Activated CD4-positive, alpha-beta T cell treated with anti-CD3 and anti-CD28 coated beads, Interleukin-2, amount 10 ng/mL, durations not matched to agents 7 days and 5 days (primary cell): ENCODE results near the gene FBXW4. TPM values are rescaled to one million over a fixed set of nuclear protein-coding genes. Genes with fewer than 3 reads are reported as not detected.

Source experiments
- CTCF ChIA-PET: fragments of 350-600 bp; sonication (Branson Sonifier 250); formaldehyde crosslinking; loops from one replicate; lab custom pipeline; 2021; ENCODE audit warnings: antibody characterized with exemption; lab: Charles Lee
- POLR2A ChIA-PET: fragments of 350-600 bp; sonication (Branson Sonifier 250); formaldehyde crosslinking; loops from one replicate; lab custom pipeline; 2021; ENCODE audit warnings: antibody characterized with exemption; lab: Charles Lee
- DNase-seq: peaks from one replicate; pipeline ENCODE4 v3.0.0-alpha.2; 2020
- H3K27ac Mint-ChIP-seq: one replicate; pipeline ENCODE4 v1.8.0; 2021; ENCODE audit warnings: mild to moderate bottlenecking, moderate library complexity, mixed read lengths
- H3K27me3 Mint-ChIP-seq: one replicate; pipeline ENCODE4 v1.8.0; 2021; ENCODE audit warnings: mixed read lengths
- H3K36me3 Mint-ChIP-seq: one replicate; pipeline ENCODE4 v1.8.0; 2021; ENCODE audit warnings: low read depth, mixed read lengths
- H3K4me1 Mint-ChIP-seq: one replicate; pipeline ENCODE4 v1.8.0; 2021; ENCODE audit warnings: mixed read lengths
- H3K4me3 Mint-ChIP-seq: one replicate; pipeline ENCODE4 v1.8.0; 2021; ENCODE audit warnings: mild to moderate bottlenecking, moderate library complexity, mixed read lengths
- H3K9me3 Mint-ChIP-seq: one replicate; pipeline ENCODE4 v1.8.0; 2021; ENCODE audit warnings: mixed read lengths
- total RNA-seq, 2 experiments: library from RNA; stranded (reverse); gene quantifications; one replicate each; pipeline ENCODE4 v1.2.3, GENCODE V29; 2021

Gene FBXW4
- total RNA-seq: 10 to 100 TPM; 40.7 to 45.4 TPM

GRCh38 chr10:101694674-101695403 lies at the start of gene FBXW4:
Gene FBXW4 (minus strand): TSS chr10:101695170. CDS start chr10:101695105, 65 bp downstream.
- no peaks in the 10 kb centered on the region for H3K27me3 Mint-ChIP-seq
- H3K4me1 Mint-ChIP-seq: peaks cover 32% of the 10 kb centered on the region
- H3K36me3 Mint-ChIP-seq: peaks cover 10% of the 10 kb centered on the region
- DNase-seq: peak; percentile 69
- peak within 1 kb of the TSS; percentile 97 for H3K4me3 Mint-ChIP-seq
- ChIA-PET POLR2A (no interaction called here), CTCF (interaction anchor here (0.7 kb wide), 1 partner anchor 17 kb away, joined by 3 read pairs; no protein-coding TSS in a partner anchor)
- H3K9me3 Mint-ChIP-seq: no peaks in the 10 kb centered on the region
- H3K27ac Mint-ChIP-seq: peak within 1 kb of the TSS; percentile 99

- H3K9me3 Mint-ChIP-seq: no peaks in the 10 kb centered on the region
- no peaks in the 10 kb centered on the region for H3K4me1 Mint-ChIP-seq
- CTCF ChIA-PET: interaction anchor here (1.3 to 1.6 kb wide), 2 partner anchors 9 to 37 kb away, joined by 3 to 4 read pairs; no protein-coding TSS in a partner anchor
- no peaks in the 10 kb centered on the region for H3K36me3 Mint-ChIP-seq
- peaks cover 26% of the 10 kb centered on the region for H3K27me3 Mint-ChIP-seq
- H3K4me3 Mint-ChIP-seq: no peak overlapping the region
- POLR2A ChIA-PET: no interaction called here
- DNase-seq: no peak
- no peak overlapping the region for H3K27ac Mint-ChIP-seq
Observed at GRCh38 chr10:101744267-101744666, 49.3 kb upstream of the FBXW4 start.

DNA sequence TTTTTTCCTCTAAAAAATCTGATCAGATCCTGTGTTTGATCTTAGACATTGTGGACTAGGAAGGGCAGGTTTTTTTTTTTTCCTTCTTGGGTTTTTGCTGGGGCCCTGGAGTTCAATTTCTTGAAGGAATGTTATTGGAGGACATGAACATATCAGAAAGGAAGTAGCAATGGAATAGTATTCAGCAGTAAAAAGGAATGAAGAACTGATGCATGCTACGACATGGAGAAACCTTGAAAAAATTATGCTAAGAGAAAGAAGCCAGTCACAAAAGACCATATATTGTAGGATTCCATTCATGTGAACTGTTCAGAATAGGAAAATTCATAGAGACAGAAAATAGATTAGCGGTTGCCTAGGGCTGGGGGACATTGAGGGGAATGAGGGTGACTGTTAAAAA lies 47.0 kb upstream of the FBXW4 start:
- CTCF ChIA-PET: interaction anchor here (0.5 to 1.2 kb wide), 2 partner anchors 8 to 115 kb away, joined by 3 to 4 read pairs; no protein-coding TSS in a partner anchor

GRCh38 chr10:101736666-101737065 lies 41.7 kb upstream of the FBXW4 start:
- no peaks in the 10 kb centered on the region for H3K36me3 Mint-ChIP-seq
- ChIA-PET CTCF (interaction anchor here (1.2 kb wide), 1 partner anchor 12 kb away, joined by 3 read pairs; no protein-coding TSS in a partner anchor), POLR2A (no interaction called here)
- H3K4me3 Mint-ChIP-seq: no peak overlapping the region
- peaks cover 28% of the 10 kb centered on the region for H3K27me3 Mint-ChIP-seq
- H3K27ac Mint-ChIP-seq: no peak overlapping the region
- no peak for DNase-seq
- no peaks in the 10 kb centered on the region for H3K9me3 Mint-ChIP-seq
- H3K4me1 Mint-ChIP-seq: no peaks in the 10 kb centered on the region

More for the DNA sequence above, 47.0 kb upstream of the FBXW4 start:
- POLR2A ChIA-PET: no interaction called here
- H3K4me3 Mint-ChIP-seq: no peak overlapping the region
- no peak overlapping the region for H3K27ac Mint-ChIP-seq
- DNase-seq: no peak
- H3K4me1 Mint-ChIP-seq: no peaks in the 10 kb centered on the region
- peaks cover 26% of the 10 kb centered on the region for H3K27me3 Mint-ChIP-seq
- H3K9me3 Mint-ChIP-seq: no peaks in the 10 kb centered on the region
- no peaks in the 10 kb centered on the region for H3K36me3 Mint-ChIP-seq

- Mint-ChIP-seq H3K27ac (no peak overlapping the region), H3K4me1 (no peaks in the 10 kb centered on the region), H3K27me3 (peaks cover 22% of the 10 kb centered on the region), H3K4me3 (no peak overlapping the region), H3K36me3 (no peaks in the 10 kb centered on the region), H3K9me3 (no peaks in the 10 kb centered on the region)
- ChIA-PET POLR2A (no interaction called here), CTCF (interaction anchor here (0.5 to 0.6 kb wide), 2 partner anchors 13 to 737 kb away, joined by 4 read pairs; no protein-coding TSS in a partner anchor)
- no peak for DNase-seq
Observed at GRCh38 chr10:101732096-101732495, 37.1 kb upstream of the FBXW4 start.

DNA sequence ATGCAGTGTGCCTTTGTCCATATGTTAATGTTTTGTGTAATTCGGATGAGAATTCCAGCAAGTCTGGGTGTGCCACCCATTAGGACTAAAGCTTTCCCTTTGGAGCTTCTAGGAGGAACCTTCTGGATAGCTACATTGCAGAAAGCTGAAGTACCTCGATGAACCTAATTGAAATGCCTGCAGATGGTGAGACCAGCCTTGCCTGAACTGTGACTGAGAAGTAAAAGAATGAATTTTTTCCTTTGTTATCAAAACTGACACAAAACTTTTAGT lies 31.1 kb upstream of the FBXW4 start:
- H3K27me3 Mint-ChIP-seq: peaks cover 12% of the 10 kb centered on the region
- no peak overlapping the region for H3K4me3 Mint-ChIP-seq
- CTCF ChIA-PET: no interaction called here
- POLR2A ChIA-PET: no interaction called here
- peaks cover 7% of the 10 kb centered on the region for H3K4me1 Mint-ChIP-seq
- H3K27ac Mint-ChIP-seq: no peak overlapping the region
- no peaks in the 10 kb centered on the region for H3K36me3 Mint-ChIP-seq
- H3K9me3 Mint-ChIP-seq: no peaks in the 10 kb centered on the region
- DNase-seq: no peak

DNA sequence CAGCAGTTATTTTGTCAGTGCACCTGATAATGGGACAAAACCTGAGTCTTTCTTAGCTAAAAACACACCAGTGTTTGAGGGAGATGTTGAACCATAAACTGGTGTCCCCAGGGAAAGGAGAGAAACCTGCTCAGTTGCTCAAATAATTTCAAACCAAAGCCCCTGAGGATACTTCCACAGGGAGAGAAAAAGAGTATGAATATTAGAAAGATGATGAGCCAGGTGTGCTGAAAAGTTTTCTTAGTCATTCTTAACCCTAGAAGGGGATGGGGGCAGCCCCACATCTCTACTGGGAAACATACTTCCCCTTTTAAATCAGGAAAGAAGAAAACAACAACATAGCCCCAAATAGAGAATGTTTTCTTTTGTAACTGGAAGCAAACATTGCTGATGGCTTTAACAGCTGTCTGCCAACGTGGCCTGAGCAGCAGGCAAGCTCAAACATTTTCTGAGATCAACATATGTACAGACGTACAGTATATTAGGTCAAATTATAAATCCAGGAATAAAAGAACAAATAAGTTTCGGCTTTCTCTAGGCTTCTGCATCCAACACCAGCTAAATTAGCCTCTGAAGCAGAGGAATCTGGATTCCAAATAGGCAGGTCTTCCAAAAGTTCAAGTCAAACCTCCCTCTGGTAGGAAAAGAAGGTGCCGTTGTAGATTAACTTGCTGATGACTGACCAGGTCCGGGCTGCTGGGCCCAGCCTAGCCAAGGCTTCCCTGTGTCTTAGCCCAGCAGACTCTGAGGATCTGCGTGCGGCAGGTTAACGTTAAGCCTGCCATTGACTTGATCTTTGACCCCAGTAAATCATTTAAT lies 30.5 kb upstream of the FBXW4 start:
- CTCF ChIA-PET: interaction anchor here (1.2 kb wide), 1 partner anchor 11 kb away, joined by 3 read pairs; no protein-coding TSS in a partner anchor
- no peak overlapping the region for H3K4me3 Mint-ChIP-seq
- POLR2A ChIA-PET: no interaction called here

DNA sequence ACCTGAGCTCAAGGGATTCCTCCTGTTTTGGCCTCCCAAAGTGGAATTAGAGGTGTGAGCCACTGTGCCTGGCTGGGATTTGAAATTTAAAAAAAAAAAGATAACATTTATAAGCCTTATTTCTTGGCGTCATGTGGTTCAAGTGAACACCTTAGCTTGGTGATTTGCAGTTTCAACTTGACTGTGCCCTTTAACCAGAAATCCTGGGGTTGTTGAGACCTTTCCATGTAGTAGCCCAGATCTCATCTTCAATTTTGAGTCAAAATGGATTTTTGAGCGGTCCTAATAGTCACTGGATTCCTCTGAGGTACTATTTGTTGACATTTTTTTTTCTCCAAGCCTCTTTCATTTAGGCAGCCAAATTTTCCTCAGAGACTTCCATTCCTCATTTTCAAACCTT lies 29.5 kb upstream of the FBXW4 start:
- ChIA-PET CTCF (interaction anchor here (1.2 kb wide), 1 partner anchor 12 kb away, joined by 3 read pairs; no protein-coding TSS in a partner anchor), POLR2A (no interaction called here)
- H3K4me1 Mint-ChIP-seq: peaks cover 7% of the 10 kb centered on the region
- peaks cover 12% of the 10 kb centered on the region for H3K27me3 Mint-ChIP-seq
- no peaks in the 10 kb centered on the region for H3K36me3 Mint-ChIP-seq
- no peak overlapping the region for H3K27ac Mint-ChIP-seq
- no peak overlapping the region for H3K4me3 Mint-ChIP-seq
- no peaks in the 10 kb centered on the region for H3K9me3 Mint-ChIP-seq
- no peak for DNase-seq

More for the DNA sequence above, 30.5 kb upstream of the FBXW4 start:
- H3K4me1 Mint-ChIP-seq: peaks cover 7% of the 10 kb centered on the region
- H3K9me3 Mint-ChIP-seq: no peaks in the 10 kb centered on the region
- H3K27ac Mint-ChIP-seq: no peak overlapping the region
- no peaks in the 10 kb centered on the region for H3K36me3 Mint-ChIP-seq
- DNase-seq: no peak
- H3K27me3 Mint-ChIP-seq: peaks cover 12% of the 10 kb centered on the region

GRCh38 chr10:101723176-101723575 lies 28.2 kb upstream of the FBXW4 start:
- H3K9me3 Mint-ChIP-seq: no peaks in the 10 kb centered on the region
- peaks cover 7% of the 10 kb centered on the region for H3K4me1 Mint-ChIP-seq
- POLR2A ChIA-PET: no interaction called here
- DNase-seq: no peak
- H3K4me3 Mint-ChIP-seq: no peak overlapping the region
- CTCF ChIA-PET: interaction anchor here (0.7 kb wide), 1 partner anchor 398 kb away, joined by 3 read pairs; no protein-coding TSS in a partner anchor
- no peaks in the 10 kb centered on the region for H3K36me3 Mint-ChIP-seq
- H3K27me3 Mint-ChIP-seq: peaks cover 15% of the 10 kb centered on the region
- H3K27ac Mint-ChIP-seq: no peak overlapping the region

GRCh38 chr10:101721806-101722205 lies 26.8 kb upstream of the FBXW4 start:
- peaks cover 7% of the 10 kb centered on the region for H3K4me1 Mint-ChIP-seq
- peaks cover 15% of the 10 kb centered on the region for H3K27me3 Mint-ChIP-seq
- H3K36me3 Mint-ChIP-seq: no peaks in the 10 kb centered on the region
- ChIA-PET CTCF (no interaction called here), POLR2A (no interaction called here)
- no peak for DNase-seq
- no peak overlapping the region for H3K27ac Mint-ChIP-seq
- no peak overlapping the region for H3K4me3 Mint-ChIP-seq
- no peaks in the 10 kb centered on the region for H3K9me3 Mint-ChIP-seq

- Mint-ChIP-seq H3K4me3 (no peak overlapping the region), H3K9me3 (no peaks in the 10 kb centered on the region), H3K27ac (no peak overlapping the region), H3K4me1 (peaks cover 7% of the 10 kb centered on the region), H3K36me3 (no peaks in the 10 kb centered on the region), H3K27me3 (peaks cover 15% of the 10 kb centered on the region)
- ChIA-PET CTCF (no interaction called here), POLR2A (no interaction called here)
- DNase-seq: no peak
Observed at GRCh38 chr10:101720606-101721230, 25.7 kb upstream of the FBXW4 start.

DNA sequence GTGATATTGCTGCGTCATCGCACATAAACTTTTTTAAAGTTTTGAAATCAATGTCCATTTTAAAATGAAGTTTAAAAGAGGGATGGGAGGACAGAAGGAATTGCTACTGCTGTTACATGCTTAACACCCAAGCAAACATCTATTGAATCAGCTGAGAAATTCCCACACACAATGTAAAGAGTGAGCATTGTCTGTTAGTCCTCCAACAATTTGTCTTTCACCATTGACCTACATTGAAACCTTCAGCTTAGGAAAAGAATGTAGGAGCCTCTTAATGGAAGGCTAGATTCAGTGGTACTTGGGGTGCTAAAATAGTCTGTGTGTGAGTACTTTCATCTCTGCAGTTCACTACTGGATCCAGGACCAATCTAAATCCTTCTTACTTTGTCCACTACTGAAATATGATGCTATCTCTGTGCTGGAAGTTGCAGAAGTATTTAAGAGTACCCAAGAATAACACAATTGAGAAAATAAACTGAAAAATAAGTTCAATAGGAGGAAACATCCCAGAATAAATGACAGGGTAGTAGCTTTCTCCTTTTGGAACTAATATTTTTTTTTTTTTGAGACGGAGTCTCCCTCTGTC lies 23.8 kb upstream of the FBXW4 start:
- DNase-seq: no peak
- CTCF ChIA-PET: interaction anchor here (0.7 to 0.9 kb wide), 2 partner anchors 15 to 17 kb away, joined by 3 read pairs; no protein-coding TSS in a partner anchor
- Mint-ChIP-seq H3K4me1 (no peaks in the 10 kb centered on the region), H3K9me3 (no peaks in the 10 kb centered on the region), H3K27ac (no peak overlapping the region), H3K4me3 (no peak overlapping the region), H3K27me3 (peaks cover 10% of the 10 kb centered on the region), H3K36me3 (no peaks in the 10 kb centered on the region)
- POLR2A ChIA-PET: interaction anchor here (0.7 kb wide), 1 partner anchor 322 kb away, joined by 3 read pairs; no protein-coding TSS in a partner anchor
